BJ (cell line): Measurements from ENCODE around the gene SUN1. TPM values are rescaled to one million over a fixed set of nuclear protein-coding genes. Genes with fewer than 3 reads are reported as not detected.

Experiments used
- CTCF ChIA-PET: fragments of 350-600 bp; formaldehyde crosslinking; extraction: SDS; loops from one replicate; lab custom pipeline; 2021; ENCODE audit warnings: antibody characterized with exemption, inconsistent platforms; lab: Yijun Ruan, JAX
- POLR2A ChIA-PET: fragments of 300-600 bp; sonication (Branson Sonifier 250); formaldehyde crosslinking; extraction: SDS; loops from one replicate; lab custom pipeline; 2021; ENCODE audit warnings: antibody characterized with exemption; lab: Charles Lee
- DNase-seq: peaks from one replicate; pipeline ENCODE4 v3.0.0-alpha.2; 2011; ENCODE audit warnings: low read depth
- H3K27me3 ChIP-seq: 2 replicates; pipeline ENCODE4 v1.6.0; 2011; ENCODE audit warnings: low read length; ENCODE audit not compliant: control insufficient read depth, insufficient read depth
- H3K36me3 ChIP-seq: 2 replicates; pipeline ENCODE4 v1.5.1; 2011; ENCODE audit warnings: low read length; ENCODE audit not compliant: control insufficient read depth, insufficient read depth
- H3K4me3 ChIP-seq: 2 replicates; pipeline ENCODE4 v1.5.1; 2011; ENCODE audit warnings: low read depth, mild to moderate bottlenecking, control low read depth, low read length
- polyA minus RNA-seq: library from RNA; depleted of rRNA, polyadenylated mRNA; stranded (reverse); fragments of >200 nt; gene quantifications from 2 replicates; pipeline ENCODE4 v1.2.3, GENCODE V29; 2011; rRNA and poly(A)+ RNA removed
- polyA plus RNA-seq: library from polyadenylated mRNA; depleted of rRNA; stranded (reverse); fragments of >200 nt; gene quantifications from 2 replicates; pipeline ENCODE4 v1.2.3, GENCODE V29; 2011; rRNA removed
- TF ChIP-seq, protein P1 (sequence below): IDR thresholded peaks from 2 replicates; pipeline ENCODE4 v1.5.1; 2011; ENCODE audit warnings: low read depth, mild to moderate bottlenecking, control low read depth, inconsistent platforms, low read length, moderate library complexity; ENCODE audit not compliant: insufficient read depth

Gene SUN1
- polyA plus RNA-seq (177 and 222 TPM in 2 replicates), polyA minus RNA-seq (87.6 and 107 TPM in 2 replicates)

GRCh38 chr7:832167-832967 is at the start of gene SUN1:
Gene SUN1, plus strand, starts transcription at chr7:832476. Its CDS starts 49 bp downstream, at chr7:832525.
- POLR2A ChIA-PET, result no interaction called here
- peak; percentile 45 for DNase-seq
- CTCF ChIA-PET, result interaction anchor here (1.0 to 1.9 kb wide), 2 partner anchors 10 to 25 kb away, joined by 3 to 6 read pairs; no protein-coding TSS in a partner anchor

DNA sequence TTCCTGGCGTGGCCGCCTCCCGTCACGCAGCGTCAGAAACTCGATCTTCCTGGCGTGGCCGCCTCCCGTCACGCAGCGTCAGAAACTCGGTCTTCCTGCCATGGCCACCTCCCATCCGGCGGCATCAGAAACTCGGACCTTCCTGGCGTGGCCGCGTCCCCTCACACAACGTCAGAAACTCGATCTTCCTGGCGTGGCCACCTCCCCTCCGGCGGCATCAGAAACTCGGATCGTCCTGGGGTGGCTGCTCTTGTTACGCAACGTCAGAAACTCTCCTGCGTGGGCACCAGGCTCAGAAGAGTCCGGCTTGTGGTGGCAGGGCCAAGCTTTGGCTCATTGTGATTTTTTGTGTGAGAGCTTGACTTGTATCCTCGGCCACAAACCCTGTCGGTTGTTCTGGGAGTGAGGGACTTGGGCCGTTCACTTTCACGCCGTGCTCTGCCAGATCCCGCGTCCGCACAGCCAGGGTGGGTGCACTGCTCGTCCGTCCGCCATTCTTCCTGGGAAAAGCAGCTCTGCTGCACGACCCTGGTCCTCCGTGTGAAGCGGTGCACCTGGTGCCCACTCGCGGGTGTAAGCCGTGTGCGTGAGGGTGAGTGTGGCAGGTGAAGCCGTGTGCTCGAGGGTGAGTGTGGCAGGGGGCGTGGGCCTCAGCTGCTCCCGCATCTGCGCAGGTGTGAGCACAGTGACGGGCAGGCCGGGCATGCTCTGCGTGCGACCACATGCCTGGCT is 49.4 kb upstream of the SUN1 start:
- no peak overlapping the region for H3K4me3 ChIP-seq
- no peak for DNase-seq
- no peaks in the 10 kb centered on the region for H3K27me3 ChIP-seq
- TF ChIP-seq, protein P1, sequence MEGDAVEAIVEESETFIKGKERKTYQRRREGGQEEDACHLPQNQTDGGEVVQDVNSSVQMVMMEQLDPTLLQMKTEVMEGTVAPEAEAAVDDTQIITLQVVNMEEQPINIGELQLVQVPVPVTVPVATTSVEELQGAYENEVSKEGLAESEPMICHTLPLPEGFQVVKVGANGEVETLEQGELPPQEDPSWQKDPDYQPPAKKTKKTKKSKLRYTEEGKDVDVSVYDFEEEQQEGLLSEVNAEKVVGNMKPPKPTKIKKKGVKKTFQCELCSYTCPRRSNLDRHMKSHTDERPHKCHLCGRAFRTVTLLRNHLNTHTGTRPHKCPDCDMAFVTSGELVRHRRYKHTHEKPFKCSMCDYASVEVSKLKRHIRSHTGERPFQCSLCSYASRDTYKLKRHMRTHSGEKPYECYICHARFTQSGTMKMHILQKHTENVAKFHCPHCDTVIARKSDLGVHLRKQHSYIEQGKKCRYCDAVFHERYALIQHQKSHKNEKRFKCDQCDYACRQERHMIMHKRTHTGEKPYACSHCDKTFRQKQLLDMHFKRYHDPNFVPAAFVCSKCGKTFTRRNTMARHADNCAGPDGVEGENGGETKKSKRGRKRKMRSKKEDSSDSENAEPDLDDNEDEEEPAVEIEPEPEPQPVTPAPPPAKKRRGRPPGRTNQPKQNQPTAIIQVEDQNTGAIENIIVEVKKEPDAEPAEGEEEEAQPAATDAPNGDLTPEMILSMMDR, result no peak
- POLR2A ChIA-PET, result no interaction called here
- peaks cover 17% of the 10 kb centered on the region for H3K36me3 ChIP-seq
- CTCF ChIA-PET, result interaction anchor here (1.5 to 1.6 kb wide), 2 partner anchors 90 to 461 kb away, joined by 3 to 7 read pairs; no protein-coding TSS in a partner anchor

More at GRCh38 chr7:832167-832967, at the start of gene SUN1:
- TF ChIP-seq, protein P1, result no peak
- Histone ChIP-seq H3K4me3 (0 out of 2 replicates have a peak within 1 kb of the TSS, but pooled peaks have one; percentile 0), H3K27me3 (no peaks in the 10 kb centered on the region), H3K36me3 (peaks cover 5% of the 10 kb centered on the region)

GRCh38 chr7:783556-784490 is 48.5 kb upstream of the SUN1 start:
- ChIA-PET CTCF (interaction anchor here (0.9 to 1.6 kb wide), 4 partner anchors 10 to 462 kb away, joined by 3 to 7 read pairs (median 4); no protein-coding TSS in a partner anchor), POLR2A (no interaction called here)
- H3K27me3 ChIP-seq, result no peaks in the 10 kb centered on the region
- DNase-seq, result no peak
- TF ChIP-seq, protein P1, result no peak
- peaks cover 13% of the 10 kb centered on the region for H3K36me3 ChIP-seq
- no peak overlapping the region for H3K4me3 ChIP-seq

- no peak for DNase-seq
- POLR2A ChIA-PET, result no interaction called here
- TF ChIP-seq, protein P1, result no peak
- Histone ChIP-seq H3K36me3 (peaks cover 13% of the 10 kb centered on the region), H3K4me3 (no peak overlapping the region), H3K27me3 (no peaks in the 10 kb centered on the region)
- CTCF ChIA-PET, result interaction anchor here (1.2 kb wide), 1 partner anchor 14 kb away, joined by 4 read pairs; no protein-coding TSS in a partner anchor
These were observed 47.3 kb upstream of the SUN1 start for GRCh38 chr7:784971-785370.
